ENCODE results near the gene EIF4A2.
A peak's percentile ranks its signal among the peaks of the same experiment; 100 is the strongest.

Gene EIF4A2

DNA sequence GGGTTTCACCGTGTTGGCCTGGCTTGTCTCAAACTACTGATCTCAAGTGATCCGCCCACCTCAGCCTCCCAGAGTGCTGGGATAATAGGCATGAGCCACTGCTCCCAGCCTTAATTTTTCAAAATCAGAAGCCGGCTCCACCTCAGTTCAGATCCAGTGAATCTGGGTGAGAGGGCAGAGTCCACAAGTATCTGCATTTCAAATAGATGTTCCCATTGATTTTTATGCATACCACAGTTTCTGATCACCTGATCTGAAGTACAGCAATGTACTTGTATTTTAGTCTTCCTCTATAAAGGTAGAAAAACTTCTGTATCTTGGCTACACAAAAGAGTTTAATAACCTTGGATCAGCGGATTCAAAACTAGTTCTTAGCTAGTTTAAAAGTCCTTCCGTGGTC, 4.2 kb upstream of the EIF4A2 start:
- Histone ChIP-seq H3K4me1 (ENCODE audit: control insufficient read depth, low read depth, low read length) (peaks cover 6% of the 10 kb centered on the region), H3K56ac (ENCODE audit: low read length) (no peak overlapping the region), H2BK120ac (ENCODE audit: low read depth, low read length) (no peak overlapping the region), H2BK15ac (replicated peaks; ENCODE audit: low read depth) (no peak overlapping the region), H4K5ac (ENCODE audit: low read length) (no peak overlapping the region), H4K8ac (ENCODE audit: low read depth, low read length) (no peak overlapping the region), H3K79me2 (ENCODE audit: control insufficient read depth, insufficient read depth, low read length) (peaks cover 8% of the 10 kb centered on the region), H3K27ac (ENCODE audit: low read depth, low read length) (no peak overlapping the region), H2AK5ac (ENCODE audit: low read length) (no peak overlapping the region), H3K79me1 (ENCODE audit: low read length) (no peaks in the 10 kb centered on the region), H2BK5ac (ENCODE audit: low read length) (no peak overlapping the region), H3K23ac (ENCODE audit: low read length) (no peak overlapping the region), H3K4ac (ENCODE audit: low read depth, low read length) (no peak overlapping the region), H3K36me3 (ENCODE audit: control insufficient read depth, insufficient read depth, low read length) (no peaks in the 10 kb centered on the region), H3K4me3 (ENCODE audit: low read length) (no peak overlapping the region), H3K9ac (ENCODE audit: low read length) (no peak overlapping the region), H3K18ac (ENCODE audit: low read length) (no peak overlapping the region), H3K4me2 (ENCODE audit: low read length) (no peak overlapping the region), H3K27me3 (ENCODE audit: insufficient read depth, low read length, poor library complexity) (no peaks in the 10 kb centered on the region)
- DNase-seq: no peak
- WGBS (ENCODE audit: extremely low coverage, insufficient coverage, low lambda C conversion rate): no CpG with 5 or more reads among the region's 5 CpGs

DNA sequence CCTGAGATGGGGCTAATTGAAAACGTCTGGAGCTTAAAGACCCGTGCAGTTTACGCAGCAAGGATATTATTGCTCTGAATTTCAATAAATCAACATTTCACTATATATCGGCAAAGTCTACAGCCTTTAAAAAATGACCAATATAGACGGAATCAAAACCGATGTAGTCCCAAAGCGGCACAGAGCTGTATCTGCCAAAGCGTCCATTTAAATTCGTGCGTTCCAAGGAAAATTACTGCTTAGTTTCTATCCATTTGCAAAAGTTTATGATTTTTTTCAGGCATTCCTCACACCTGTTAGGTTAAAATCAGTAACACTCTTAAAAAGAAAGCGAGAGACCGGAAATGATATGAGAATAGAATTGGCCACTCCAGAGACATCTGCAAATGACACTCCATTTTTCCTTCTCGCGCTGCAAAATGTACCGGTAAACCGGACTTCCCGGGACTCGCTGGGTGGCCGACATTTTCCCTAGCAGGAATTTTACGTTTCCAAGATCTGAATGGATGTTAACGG, 777 bp upstream of the EIF4A2 start:
- Histone ChIP-seq H4K5ac (ENCODE audit: low read length) (no peak overlapping the region), H3K23ac (ENCODE audit: low read length) (no peak overlapping the region), H3K79me2 (ENCODE audit: control insufficient read depth, insufficient read depth, low read length) (peaks cover 36% of the 10 kb centered on the region), H3K4me3 (ENCODE audit: low read length) (peak overlapping the region; percentile 61), H3K79me1 (ENCODE audit: low read length) (no peaks in the 10 kb centered on the region), H3K18ac (ENCODE audit: low read length) (peak overlapping the region; percentile 81), H2BK5ac (ENCODE audit: low read length) (no peak overlapping the region), H2BK15ac (replicated peaks; ENCODE audit: low read depth) (peak overlapping the region; percentile 87), H3K36me3 (ENCODE audit: control insufficient read depth, insufficient read depth, low read length) (peaks cover 16% of the 10 kb centered on the region), H4K8ac (ENCODE audit: low read depth, low read length) (peak overlapping the region; percentile 89), H3K4me1 (ENCODE audit: control insufficient read depth, low read depth, low read length) (peaks cover 2% of the 10 kb centered on the region), H3K9ac (ENCODE audit: low read length) (peak overlapping the region; percentile 73), H3K4ac (ENCODE audit: low read depth, low read length) (peak overlapping the region; percentile 27), H3K56ac (ENCODE audit: low read length) (peak overlapping the region; percentile 83), H3K27me3 (ENCODE audit: insufficient read depth, low read length, poor library complexity) (no peaks in the 10 kb centered on the region), H3K27ac (ENCODE audit: low read depth, low read length) (peak overlapping the region; percentile 59), H2BK120ac (ENCODE audit: low read depth, low read length) (peak overlapping the region; percentile 51), H3K4me2 (ENCODE audit: low read length) (peak overlapping the region; percentile 21), H2AK5ac (ENCODE audit: low read length) (no peak overlapping the region)
- WGBS (ENCODE audit: extremely low coverage, insufficient coverage, low lambda C conversion rate): no CpG with 5 or more reads among the region's 21 CpGs
- DNase-seq: no peak

DNA sequence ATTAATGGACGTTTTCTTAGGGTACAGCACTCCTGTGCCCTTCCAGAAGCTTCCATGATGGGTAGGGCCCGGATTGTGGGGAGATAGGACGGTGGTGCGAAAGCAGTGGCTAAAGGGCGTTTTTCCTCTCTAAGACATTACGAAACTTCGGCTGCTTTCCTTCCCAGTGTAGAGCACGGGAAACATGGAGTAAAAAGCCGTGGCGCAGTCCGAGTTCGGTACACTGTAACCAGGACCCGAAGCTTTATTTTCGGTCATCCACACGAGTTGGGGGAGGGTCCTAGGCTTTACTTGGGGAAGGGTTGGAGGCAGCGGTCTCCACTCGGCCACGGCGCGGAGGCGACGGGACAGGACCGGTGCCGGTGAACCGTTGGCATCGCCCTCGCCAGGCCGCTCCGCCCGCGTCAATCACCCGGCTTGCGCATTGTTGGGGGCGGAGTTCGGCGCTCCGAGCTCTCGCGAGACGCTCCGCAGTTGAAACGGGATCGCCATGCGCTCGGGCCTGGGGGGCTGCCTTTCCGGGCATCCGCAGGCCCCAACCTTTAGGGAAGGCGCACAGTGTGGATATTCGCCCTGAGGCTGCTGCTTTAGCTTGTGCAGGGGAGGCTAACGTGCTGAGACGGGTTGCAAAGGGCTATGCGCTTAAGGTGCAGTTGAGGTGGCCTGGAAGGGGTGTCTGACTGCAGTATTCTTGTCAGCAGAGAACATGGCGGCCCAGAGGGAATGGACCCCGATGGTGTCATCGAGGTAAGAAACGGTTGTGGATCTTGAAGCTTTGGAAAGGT, 546 bp downstream of the EIF4A2 start:
- Histone ChIP-seq H3K27ac (ENCODE audit: low read depth, low read length) (peak overlapping the region; percentile 90), H3K4me2 (ENCODE audit: low read length) (peak overlapping the region; percentile 63), H2BK120ac (ENCODE audit: low read depth, low read length) (peak overlapping the region; percentile 33), H3K56ac (ENCODE audit: low read length) (peak overlapping the region; percentile 97), H3K4me1 (ENCODE audit: control insufficient read depth, low read depth, low read length) (peaks cover 2% of the 10 kb centered on the region), H2BK5ac (ENCODE audit: low read length) (peak overlapping the region; percentile 62), H4K5ac (ENCODE audit: low read length) (no peak overlapping the region), H4K8ac (ENCODE audit: low read depth, low read length) (peak overlapping the region; percentile 69), H3K79me2 (ENCODE audit: control insufficient read depth, insufficient read depth, low read length) (peaks cover 36% of the 10 kb centered on the region), H3K36me3 (ENCODE audit: control insufficient read depth, insufficient read depth, low read length) (peaks cover 22% of the 10 kb centered on the region), H3K79me1 (ENCODE audit: low read length) (peaks cover 3% of the 10 kb centered on the region), H3K4ac (ENCODE audit: low read depth, low read length) (peak overlapping the region; percentile 85), H3K27me3 (ENCODE audit: insufficient read depth, low read length, poor library complexity) (no peaks in the 10 kb centered on the region), H2BK15ac (replicated peaks; ENCODE audit: low read depth) (no peak overlapping the region), H3K9ac (ENCODE audit: low read length) (peak overlapping the region; percentile 95), H2AK5ac (ENCODE audit: low read length) (peak overlapping the region; percentile 3), H3K18ac (ENCODE audit: low read length) (peak overlapping the region; percentile 96), H3K4me3 (ENCODE audit: low read length) (peak overlapping the region; percentile 85), H3K23ac (ENCODE audit: low read length) (no peak overlapping the region)
- DNase-seq: peak; percentile 83
- no CpG with 5 or more reads among the region's 56 CpGs for WGBS (ENCODE audit: extremely low coverage, insufficient coverage, low lambda C conversion rate)

GRCh38 chr3:186784820-186785494, 1.6 kb downstream of the EIF4A2 start:
- Histone ChIP-seq H3K56ac (ENCODE audit: low read length) (peak overlapping the region; percentile 97), H2AK5ac (ENCODE audit: low read length) (no peak overlapping the region), H4K5ac (ENCODE audit: low read length) (no peak overlapping the region), H4K8ac (ENCODE audit: low read depth, low read length) (no peak overlapping the region), H3K4me2 (ENCODE audit: low read length) (peak overlapping the region; percentile 63), H3K27me3 (ENCODE audit: insufficient read depth, low read length, poor library complexity) (no peaks in the 10 kb centered on the region), H2BK120ac (ENCODE audit: low read depth, low read length) (no peak overlapping the region), H3K18ac (ENCODE audit: low read length) (no peak overlapping the region), H3K27ac (ENCODE audit: low read depth, low read length) (no peak overlapping the region), H3K4me1 (ENCODE audit: control insufficient read depth, low read depth, low read length) (peaks cover 2% of the 10 kb centered on the region), H3K79me1 (ENCODE audit: low read length) (peaks cover 3% of the 10 kb centered on the region), H3K4me3 (ENCODE audit: low read length) (peak overlapping the region; percentile 85), H2BK15ac (replicated peaks; ENCODE audit: low read depth) (no peak overlapping the region), H3K4ac (ENCODE audit: low read depth, low read length) (no peak overlapping the region), H2BK5ac (ENCODE audit: low read length) (no peak overlapping the region), H3K23ac (ENCODE audit: low read length) (no peak overlapping the region), H3K9ac (ENCODE audit: low read length) (peak overlapping the region; percentile 95), H3K36me3 (ENCODE audit: control insufficient read depth, insufficient read depth, low read length) (peaks cover 24% of the 10 kb centered on the region), H3K79me2 (ENCODE audit: control insufficient read depth, insufficient read depth, low read length) (peaks cover 36% of the 10 kb centered on the region)
- no CpG with 5 or more reads among the region's 7 CpGs for WGBS (ENCODE audit: extremely low coverage, insufficient coverage, low lambda C conversion rate)
- DNase-seq: no peak

DNA sequence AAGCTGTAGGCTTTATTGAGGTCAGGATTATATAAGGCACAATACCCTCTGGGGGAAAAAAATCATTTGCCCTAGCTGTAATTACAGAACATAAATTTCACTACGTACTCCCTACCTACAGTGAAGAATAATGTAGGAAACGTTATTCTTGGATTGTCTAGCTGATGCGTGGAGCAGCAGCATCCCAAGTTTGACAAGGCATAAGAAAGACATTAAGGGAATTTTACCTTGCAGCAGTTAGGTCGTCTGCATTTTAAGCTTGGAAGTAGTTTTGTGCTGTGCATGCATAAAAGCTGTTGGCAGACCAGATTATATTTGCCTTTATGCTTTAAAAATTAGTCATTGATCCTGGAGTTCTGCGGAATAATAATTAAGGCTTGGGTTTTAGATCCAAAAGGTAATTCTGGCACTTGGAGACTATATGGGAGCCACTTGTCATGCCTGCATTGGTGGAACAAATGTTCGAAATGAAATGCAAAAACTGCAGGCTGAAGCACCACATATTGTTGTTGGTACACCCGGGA, 2.2 kb downstream of the EIF4A2 start:
- H3K4me2 ChIP-seq (ENCODE audit: low read length): peak overlapping the region; percentile 63
- peak overlapping the region; percentile 59 for H3K56ac ChIP-seq (ENCODE audit: low read length)
- no peak overlapping the region for H3K23ac ChIP-seq (ENCODE audit: low read length)
- peak overlapping the region; percentile 95 for H3K9ac ChIP-seq (ENCODE audit: low read length)
- H3K79me2 ChIP-seq (ENCODE audit: control insufficient read depth, insufficient read depth, low read length): peaks cover 36% of the 10 kb centered on the region
- no peak overlapping the region for H3K18ac ChIP-seq (ENCODE audit: low read length)
- no peak overlapping the region for H4K8ac ChIP-seq (ENCODE audit: low read depth, low read length)
- H3K4ac ChIP-seq (ENCODE audit: low read depth, low read length): no peak overlapping the region
- DNase-seq: no peak
- peaks cover 2% of the 10 kb centered on the region for H3K4me1 ChIP-seq (ENCODE audit: control insufficient read depth, low read depth, low read length)
- no CpG with 5 or more reads among the region's 7 CpGs for WGBS (ENCODE audit: extremely low coverage, insufficient coverage, low lambda C conversion rate)
- H3K79me1 ChIP-seq (ENCODE audit: low read length): peaks cover 3% of the 10 kb centered on the region
- H3K27me3 ChIP-seq (ENCODE audit: insufficient read depth, low read length, poor library complexity): no peaks in the 10 kb centered on the region
- H2BK5ac ChIP-seq (ENCODE audit: low read length): no peak overlapping the region
- H3K36me3 ChIP-seq (ENCODE audit: control insufficient read depth, insufficient read depth, low read length): peaks cover 24% of the 10 kb centered on the region
- H3K4me3 ChIP-seq (ENCODE audit: low read length): peak overlapping the region; percentile 85
- H4K5ac ChIP-seq (ENCODE audit: low read length): no peak overlapping the region
- H2AK5ac ChIP-seq (ENCODE audit: low read length): no peak overlapping the region
- H2BK15ac ChIP-seq (replicated peaks; ENCODE audit: low read depth): no peak overlapping the region
- H2BK120ac ChIP-seq (ENCODE audit: low read depth, low read length): no peak overlapping the region
- H3K27ac ChIP-seq (ENCODE audit: low read depth, low read length): no peak overlapping the region

All from mesendoderm (in vitro differentiated cells).